Ovary (tissue), 3 donors: Measurements from ENCODE around the gene CCT3.

Experiments used
- CTCF ChIP-seq, 3 donors: fragments of 450-650 bp in 2 of 3; fragments of 200-600 bp in 1 of 3; IDR thresholded peaks; one replicate each; pipeline versions ENCODE4 v1.5.1 to v1.8.0; 2016 to 2022; ENCODE audit warnings: antibody characterized with exemption in 3 of 3, mild to moderate bottlenecking in 1 of 3
- POLR2A ChIP-seq: fragments of 450-650 bp; IDR thresholded peaks from one replicate; pipeline ENCODE4 v1.6.1; 2017; ENCODE audit warnings: antibody characterized with exemption, mild to moderate bottlenecking, moderate library complexity
- donor health status: DM: no; HTN: no; CAD: no.

GRCh38 chr1:156357977-156358376 is 19.9 kb upstream of the CCT3 start:
- no peak for TF ChIP-seq CTCF (IDR thresholded peaks at IDR 0.05)
- TF ChIP-seq POLR2A: no peak
